ENCODE data around the gene FKBP11. TPM values are rescaled to one million over a fixed set of nuclear protein-coding genes. Genes with fewer than 3 reads are reported as not detected.

Gene FKBP11
- total RNA-seq, 2 experiments from 2014 or later, result 82.3 to 85.9 TPM

DNA sequence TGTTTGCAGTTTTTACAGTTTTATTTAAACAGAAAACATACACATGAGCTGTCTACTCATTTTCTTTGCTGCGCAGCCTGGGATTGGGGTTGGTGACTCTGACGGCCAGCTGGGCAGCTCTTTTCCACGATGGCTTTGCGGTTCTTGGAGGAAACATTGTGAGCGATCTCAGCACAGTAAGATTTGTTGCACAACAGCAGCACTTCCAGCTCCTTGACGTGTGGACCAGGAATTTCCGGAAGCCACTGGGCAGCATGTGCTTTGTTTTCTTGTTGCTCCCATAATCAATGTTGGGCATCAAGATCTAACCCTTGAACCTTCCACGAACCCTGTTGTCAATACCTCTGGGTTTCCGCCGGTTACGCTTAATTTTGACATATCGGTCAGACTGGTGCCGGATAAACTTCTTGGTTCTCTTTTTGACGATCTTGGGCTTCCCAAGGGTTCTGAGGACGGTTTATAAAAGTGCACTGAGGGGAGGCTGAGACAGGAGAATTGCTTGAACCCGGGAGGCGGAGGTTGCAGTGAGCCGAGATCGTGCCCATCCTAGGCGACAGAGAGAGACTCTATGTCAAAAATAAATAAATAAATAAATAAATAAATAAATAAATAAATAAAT lies 21.8 kb downstream of the FKBP11 start:
- DNase-seq, result no peak

GRCh38 chr12:48901278-48901677 lies 24.0 kb downstream of the FKBP11 start:
- no peak overlapping the region for H3K27ac Mint-ChIP-seq
- Histone ChIP-seq H3K27ac (ENCODE audit: low read depth in 1 of 2, low read length in 2 of 2) (no peak overlapping the region), H3K4me3 (ENCODE audit: low read length) (no peak overlapping the region), H3K27me3 (ENCODE audit: control insufficient read depth in 1 of 2, insufficient read depth in 2 of 2, low read length in 2 of 2) (no peaks in the 10 kb centered on the region), H3K36me3 (ENCODE audit: insufficient read depth, low read length) (no peaks in the 10 kb centered on the region), H3K9me3 (ENCODE audit: control insufficient read depth in 1 of 2, insufficient read depth in 1 of 2, low read length in 2 of 2) (no peaks in the 10 kb centered on the region), H3K4me1 (ENCODE audit: insufficient read depth, low read length) (peaks cover 13% of the 10 kb centered on the region)
- ChIA-PET CTCF (interaction anchor here (1.2 kb wide), 1 partner anchor 11 kb away, joined by 4 read pairs; no protein-coding TSS in a partner anchor), POLR2A (interaction anchor here (1.0 to 1.6 kb wide), 2 partner anchors 17 to 45 kb away, joined by 3 read pairs; no protein-coding TSS in a partner anchor)
- H3K4me3 Mint-ChIP-seq, result no peak overlapping the region
- no peak for DNase-seq
- no peak for ATAC-seq (ENCODE audit: poor library complexity)
- no peaks in the 10 kb centered on the region for H3K9me3 Mint-ChIP-seq
- intact Hi-C loops (cut with DNase I, micrococcal nuclease), result loop anchor here (5.0 kb wide), 2 partner anchors 86 to 96 kb away; partner anchors contain the start of gene DDN (in 1 of the 2)
- H3K27me3 Mint-ChIP-seq, result peaks cover 5% of the 10 kb centered on the region
- no peaks in the 10 kb centered on the region for H3K36me3 Mint-ChIP-seq (ENCODE audit: low read depth)
- TF ChIP-seq, protein P1, sequence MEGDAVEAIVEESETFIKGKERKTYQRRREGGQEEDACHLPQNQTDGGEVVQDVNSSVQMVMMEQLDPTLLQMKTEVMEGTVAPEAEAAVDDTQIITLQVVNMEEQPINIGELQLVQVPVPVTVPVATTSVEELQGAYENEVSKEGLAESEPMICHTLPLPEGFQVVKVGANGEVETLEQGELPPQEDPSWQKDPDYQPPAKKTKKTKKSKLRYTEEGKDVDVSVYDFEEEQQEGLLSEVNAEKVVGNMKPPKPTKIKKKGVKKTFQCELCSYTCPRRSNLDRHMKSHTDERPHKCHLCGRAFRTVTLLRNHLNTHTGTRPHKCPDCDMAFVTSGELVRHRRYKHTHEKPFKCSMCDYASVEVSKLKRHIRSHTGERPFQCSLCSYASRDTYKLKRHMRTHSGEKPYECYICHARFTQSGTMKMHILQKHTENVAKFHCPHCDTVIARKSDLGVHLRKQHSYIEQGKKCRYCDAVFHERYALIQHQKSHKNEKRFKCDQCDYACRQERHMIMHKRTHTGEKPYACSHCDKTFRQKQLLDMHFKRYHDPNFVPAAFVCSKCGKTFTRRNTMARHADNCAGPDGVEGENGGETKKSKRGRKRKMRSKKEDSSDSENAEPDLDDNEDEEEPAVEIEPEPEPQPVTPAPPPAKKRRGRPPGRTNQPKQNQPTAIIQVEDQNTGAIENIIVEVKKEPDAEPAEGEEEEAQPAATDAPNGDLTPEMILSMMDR (IDR thresholded peaks at IDR 0.05), result no peak
- H3K4me1 Mint-ChIP-seq (ENCODE audit: low read depth), result peaks cover 4% of the 10 kb centered on the region

More for the DNA sequence above, 21.8 kb downstream of the FKBP11 start:
- no peak for ATAC-seq (ENCODE audit: poor library complexity)
- ChIA-PET POLR2A (interaction anchor here (0.8 to 4.4 kb wide), 7 partner anchors 15 to 74 kb away, joined by 3 to 21 read pairs (median 5); partner anchors contain the start of genes FKBP11 and WNT1), CTCF (interaction anchor here (0.7 to 2.3 kb wide), 20 partner anchors 13 to 93 kb away, joined by 3 to 15 read pairs (median 4); partner anchors contain the start of genes FKBP11, RND1 and WNT1)
- peak overlapping the region; percentile 15 for H3K4me3 ChIP-seq (ENCODE audit: low read length)
- Mint-ChIP-seq H3K36me3 (ENCODE audit: low read depth) (no peaks in the 10 kb centered on the region), H3K9me3 (no peaks in the 10 kb centered on the region), H3K27ac (no peak overlapping the region), H3K4me1 (ENCODE audit: low read depth) (peaks cover 4% of the 10 kb centered on the region), H3K4me3 (peak overlapping the region; percentile 20), H3K27me3 (peaks cover 8% of the 10 kb centered on the region)
- no peak overlapping the region for H3K27ac ChIP-seq (ENCODE audit: low read depth in 1 of 2, low read length in 2 of 2)
- no peaks in the 10 kb centered on the region for H3K27me3 ChIP-seq (ENCODE audit: control insufficient read depth in 1 of 2, insufficient read depth in 2 of 2, low read length in 2 of 2)
- TF ChIP-seq, protein P1 (IDR thresholded peaks at IDR 0.05), result no peak
- H3K9me3 ChIP-seq (ENCODE audit: control insufficient read depth in 1 of 2, insufficient read depth in 1 of 2, low read length in 2 of 2), result no peaks in the 10 kb centered on the region
- intact Hi-C loops (cut with DNase I, micrococcal nuclease), result loop anchor here (5.0 kb wide), 2 partner anchors 84 to 94 kb away; partner anchors contain the start of gene DDN (in 1 of the 2)
- no peaks in the 10 kb centered on the region for H3K36me3 ChIP-seq (ENCODE audit: insufficient read depth, low read length)
- peaks cover 13% of the 10 kb centered on the region for H3K4me1 ChIP-seq (ENCODE audit: insufficient read depth, low read length)

GRCh38 chr12:48899651-48900050 lies 25.6 kb downstream of the FKBP11 start:
- Mint-ChIP-seq H3K4me3 (no peak overlapping the region), H3K27ac (no peak overlapping the region), H3K9me3 (no peaks in the 10 kb centered on the region), H3K36me3 (ENCODE audit: low read depth) (no peaks in the 10 kb centered on the region), H3K4me1 (ENCODE audit: low read depth) (peaks cover 4% of the 10 kb centered on the region), H3K27me3 (peaks cover 5% of the 10 kb centered on the region)
- Histone ChIP-seq H3K4me1 (ENCODE audit: insufficient read depth, low read length) (peaks cover 13% of the 10 kb centered on the region), H3K27ac (ENCODE audit: low read depth in 1 of 2, low read length in 2 of 2) (no peak overlapping the region), H3K4me3 (ENCODE audit: low read length) (no peak overlapping the region), H3K27me3 (ENCODE audit: control insufficient read depth in 1 of 2, insufficient read depth in 2 of 2, low read length in 2 of 2) (no peaks in the 10 kb centered on the region), H3K36me3 (ENCODE audit: insufficient read depth, low read length) (no peaks in the 10 kb centered on the region), H3K9me3 (ENCODE audit: control insufficient read depth in 1 of 2, insufficient read depth in 1 of 2, low read length in 2 of 2) (no peaks in the 10 kb centered on the region)
- TF ChIP-seq, protein P1 (IDR thresholded peaks at IDR 0.05), result no peak
- DNase-seq (no peak), ATAC-seq (ENCODE audit: poor library complexity) (no peak)
- POLR2A ChIA-PET, result no interaction called here
- intact Hi-C loops (cut with DNase I, micrococcal nuclease), result loop anchor here (5.0 kb wide), 2 partner anchors 88 to 98 kb away; partner anchors contain the start of gene DDN (in 1 of the 2)
- CTCF ChIA-PET, result interaction anchor here (1.3 kb wide), 2 partner anchors 36 to 46 kb away, joined by 3 to 4 read pairs; no protein-coding TSS in a partner anchor

Measured in CD4-positive, alpha-beta T cell (primary cell).